K562 (cell line): ENCODE results near the gene ROMO1. TPM values are rescaled to one million over a fixed set of nuclear protein-coding genes. Genes with fewer than 3 reads are reported as not detected.

ENCODE experiments used
- ATAC-seq: fragments of 200-7000 bp; cut with Tn5 transposase; 3 replicates; pipeline ENCODE4 v1.9.1; 2020; ENCODE audit warnings: moderate library complexity
- BruUV-seq: library from RNA; stranded (reverse); fragments of 400-500 nt; replicated peaks from 2 replicates; lab custom pipeline; 2021; lab: Mats Ljungman, UMichigan
- CTCF ChIA-PET: fragments of 300-600 bp; formaldehyde crosslinking; extraction: SDS; loops from one replicate; lab custom pipeline; 2021; ENCODE audit warnings: low intra/inter-chr PET ratio; lab: Yijun Ruan, JAX
- POLR2A ChIA-PET: fragments of 300-600, 350-650 bp; sonication (Branson Sonifier 250); formaldehyde crosslinking; extraction: SDS; loops from one replicate; lab custom pipeline; 2021; ENCODE audit warnings: antibody characterized with exemption, inconsistent platforms; lab: Yijun Ruan, JAX
- DNase-seq, 4 experiments: peaks; one replicate each; pipeline versions ENCODE4 v3.0.0 to v3.0.0-alpha.2; 2011 to 2018; ENCODE audit warnings: low spot score in 3 of 4, mixed read lengths in 3 of 4; ENCODE audit errors: extremely low read depth in 1 of 4
- FAIRE-seq: peaks from 2 replicates; lab custom pipeline; 2011; peaks lifted over from hg19 to GRCh38; lab: Jason Lieb, UNC
- H2AFZ ChIP-seq: 2 replicates; pipeline ENCODE4 v1.6.0; 2011; ENCODE audit warnings: low read depth, low read length, control low read depth, inconsistent platforms
- H3K27ac ChIP-seq: fragments of 200-600 bp; 3 replicates; pipeline ENCODE4 v1.8.0; 2011; ENCODE audit warnings: low read depth, mild to moderate bottlenecking, control low read depth, inconsistent platforms, low read length, moderate library complexity, mixed read lengths; ENCODE audit errors: extremely low read depth
- H3K27me3 ChIP-seq, 2 experiments: fragments of 300-600 bp in 1 of 2; 2 replicates in 1 of 2; 3 replicates in 1 of 2; pipeline versions ENCODE4 v1.6.0 to v1.8.0; 2011; ENCODE audit warnings: inconsistent platforms in 2 of 2, low read length in 2 of 2, mild to moderate bottlenecking in 1 of 2, mixed read lengths in 1 of 2, moderate library complexity in 1 of 2; ENCODE audit not compliant: control insufficient read depth in 2 of 2, insufficient read depth in 2 of 2
- H3K36me3 ChIP-seq: fragments of 300-600 bp; 3 replicates; pipeline ENCODE4 v1.8.0; 2011; ENCODE audit warnings: mild to moderate bottlenecking, low read length, inconsistent platforms; ENCODE audit not compliant: control insufficient read depth, insufficient read depth
- H3K4me1 ChIP-seq, 2 experiments: fragments of 200-600 bp in 1 of 2; replicated peaks in 1 of 2; 2 replicates in 1 of 2; 3 replicates in 1 of 2; pipeline versions ENCODE4 v1.5.1 to v1.8.0; 2011; ENCODE audit warnings: inconsistent platforms in 2 of 2, low read length in 2 of 2, mild to moderate bottlenecking in 1 of 2, mixed read lengths in 1 of 2, moderate library complexity in 1 of 2; ENCODE audit not compliant: control insufficient read depth in 2 of 2, insufficient read depth in 2 of 2
- H3K4me2 ChIP-seq: 2 replicates; pipeline ENCODE4 v1.6.1; 2011; ENCODE audit warnings: low read length, control low read depth, inconsistent platforms, mixed read lengths; ENCODE audit not compliant: insufficient read depth
- H3K4me3 ChIP-seq: fragments of 200-600 bp; sonication (generic), shearing (Covaris generic); 2 replicates; pipeline ENCODE4 v1.5.1; 2016; ENCODE audit warnings: control low read depth, inconsistent platforms
- H3K79me2 ChIP-seq: fragments of 200-600 bp; 3 replicates; pipeline ENCODE4 v1.8.0; 2011; ENCODE audit warnings: low read length, inconsistent platforms; ENCODE audit not compliant: control insufficient read depth, insufficient read depth
- H3K9ac ChIP-seq, 2 experiments: 2 replicates each; pipeline versions ENCODE4 v1.6.0 to v1.6.1; 2011; ENCODE audit warnings: low read depth in 2 of 2, low read length in 2 of 2, control low read depth in 1 of 2, inconsistent platforms in 1 of 2, mild to moderate bottlenecking in 1 of 2, mixed read lengths in 1 of 2; ENCODE audit not compliant: insufficient read depth in 1 of 2
- H3K9me1 ChIP-seq: one replicate; pipeline ENCODE4 v1.6.0; 2011; ENCODE audit warnings: inconsistent platforms, mild to moderate bottlenecking, low read length, moderate library complexity; ENCODE audit not compliant: control insufficient read depth, insufficient read depth
- H3K9me3 ChIP-seq: replicated peaks from 2 replicates; pipeline ENCODE4 v1.5.1; 2011; ENCODE audit warnings: low read depth, low read length, inconsistent platforms; ENCODE audit not compliant: control insufficient read depth, insufficient read depth
- H4K20me1 ChIP-seq: replicated peaks from 2 replicates; pipeline ENCODE4 v1.6.1; 2011; ENCODE audit warnings: low read length, inconsistent platforms, mixed read lengths; ENCODE audit not compliant: control insufficient read depth, insufficient read depth
- ARID4B ChIP-seq: sonication (generic); formaldehyde crosslinking; IDR thresholded peaks from 2 replicates; pipeline ENCODE4 v1.8.0; 2022; ENCODE audit warnings: mild to moderate bottlenecking, missing genetic modification reagents
- ATF6 ChIP-seq: sonication (generic); formaldehyde crosslinking; IDR thresholded peaks from 2 replicates; pipeline ENCODE4 v1.4.0; 2020; ENCODE audit warnings: mild to moderate bottlenecking, missing genetic modification reagents
- FOXA3 ChIP-seq, 2 experiments: fragments of 450-650 bp in 1 of 2; sonication (generic) in 1 of 2; formaldehyde crosslinking; IDR thresholded peaks in 1 of 2; conservative IDR thresholded peaks in 1 of 2; 2 replicates each; pipeline versions ENCODE4 v1.4.0 to v1.8.0; 2020 to 2022; ENCODE audit warnings: mild to moderate bottlenecking in 2 of 2, missing genetic modification reagents in 1 of 2
- NEUROD1 ChIP-seq: fragments of 150-350 bp; IDR thresholded peaks from 2 replicates; pipeline ENCODE4 v1.6.1; 2014; ENCODE audit warnings: borderline replicate concordance, low read length, low read depth; ENCODE audit not compliant: partially characterized antibody
- NR2C1 ChIP-seq, 2 experiments: fragments of 450-650 bp; IDR thresholded peaks; 2 replicates each; pipeline ENCODE4 v1.6.1; 2017; ENCODE audit warnings: mild to moderate bottlenecking in 2 of 2, antibody characterized with exemption in 1 of 2, inconsistent platforms in 1 of 2, missing compliant biosample characterization in 1 of 2, missing genetic modification characterization in 1 of 2
- POLR2AphosphoS2 ChIP-seq: IDR thresholded peaks from 2 replicates; pipeline ENCODE4 v1.6.1; 2012; ENCODE audit warnings: low read length, improper control_type of control experiment
- ZBTB5 ChIP-seq: fragments of 450-650 bp; IDR thresholded peaks from 2 replicates; pipeline ENCODE4 v1.6.1; 2017; ENCODE audit warnings: antibody characterized with exemption
- WGBS: fragments of 100-300 bp; shearing (Covaris generic); methylation state at CpG from one replicate; pipeline ENCODE4 v1.1.6; 2016; ENCODE audit warnings: low coverage, mixed read lengths; ENCODE audit not compliant: insufficient coverage; ENCODE audit errors: missing lambda C conversion rate; 5-methylcytosine and 5-hydroxymethylcytosine counted together
- in situ Hi-C: fragments of 300-500 bp; cut with MboI; formaldehyde crosslinking; loops from 4 replicates; pipeline ENCODE4 v1.15.0; 2018; ENCODE audit warnings: inconsistent platforms, mixed read lengths
- intact Hi-C: fragments of 100-400 bp; cut with micrococcal nuclease; formaldehyde crosslinking; loops from 2 replicates; pipeline ENCODE4 v1.14.2; 2022
- polyA plus RNA-seq, 8 experiments: library from polyadenylated mRNA; depleted of rRNA in 4 of 8; stranded (reverse) in 5 of 8; unstranded in 3 of 8; fragments of >200 nt; fragmentation: Nextera tagmentation in 2 of 8; fragmentation: Illumina TruSeq in 1 of 8; extraction: Ambion mirVana in 2 of 8; extraction: Trizol in 1 of 8; gene quantifications; 2 replicates each; pipeline versions ENCODE4 v1.2.1 to v1.2.3, GENCODE V29; 2011 to 2014; ENCODE audit warnings: inconsistent platforms in 1 of 8, missing spikeins in 1 of 8
- total RNA-seq, 7 experiments: library from RNA; depleted of rRNA in 6 of 7; stranded (reverse); fragments of >200 nt in 6 of 7; fragmentation: Illumina TruSeq in 2 of 7; extraction: Trizol in 2 of 7; gene quantifications; 2 replicates each; pipeline versions ENCODE4 v1.2.1 to v1.2.3, GENCODE V29; 2011 to 2021; ENCODE audit warnings: low replicate concordance in 1 of 7

The ROMO1 gene
- total and polyA plus RNA-seq, 9 of the 15 experiments (the other 6 are each of a cell fraction or from before 2014, with no cell fraction given): 31.8 to 741 (median 226) TPM

GRCh38 chr20:35735826-35736470, 36.7 kb downstream of the ROMO1 start:
- WGBS: 92% methylated on average over 7 of the region's 7 CpGs
- peaks cover 65% of the 10 kb centered on the region for H4K20me1 ChIP-seq
- H3K9ac ChIP-seq: no peak overlapping the region
- in situ Hi-C loops (no loop called here), intact Hi-C loops (no loop called here)
- peaks cover 100% of the 10 kb centered on the region for H3K79me2 ChIP-seq
- no TSS peak for BruUV-seq
- TF ChIP-seq FOXA3 (CRISPR knock-in tag; conservative IDR thresholded peaks at IDR 0.05 in 1 of 2, IDR thresholded peaks at IDR 0.05 in 1 of 2): no peak
- no peak for TF ChIP-seq ARID4B
- 0 out of 2 replicates have a peak, but pooled peaks have one; percentile 36 for TF ChIP-seq POLR2AphosphoS2
- no peak for TF ChIP-seq ZBTB5
- 0 out of 2 replicates have a peak, but pooled peaks have one; percentile 21 for TF ChIP-seq NR2C1 (IDR thresholded peaks at IDR 0.05)
- TF ChIP-seq NR2C1 (tag; IDR thresholded peaks at IDR 0.05): no peak
- no peak for TF ChIP-seq NEUROD1
- TF ChIP-seq ATF6 (CRISPR knock-in tag): no peak
- H3K4me3 ChIP-seq: no peak overlapping the region
- H3K36me3 ChIP-seq: peaks cover 99% of the 10 kb centered on the region
- H3K4me1 ChIP-seq: peaks cover 0 to 13% of the 10 kb centered on the region in 2 experiments; a peak in 2 of 5 replicates
- H3K4me2 ChIP-seq: no peak overlapping the region
- no peak overlapping the region for H2AFZ ChIP-seq
- POLR2A ChIA-PET: interaction anchor here (0.6 to 7.0 kb wide), 10 partner anchors 8 to 391 kb away, joined by 3 to 99 read pairs (median 4); partner anchors contain the start of gene PHF20
- no peak for DNase-seq
- CTCF ChIA-PET: no interaction called here
- H3K9me3 ChIP-seq: no peaks in the 10 kb centered on the region
- H3K9me1 ChIP-seq: no peaks in the 10 kb centered on the region
- H3K27ac ChIP-seq: no peak overlapping the region
- H3K27me3 ChIP-seq: no peaks in the 10 kb centered on the region
- no peak for FAIRE-seq
- no peak for ATAC-seq
